ENCODE data around the gene CARD16. TPM values are rescaled to one million over a fixed set of nuclear protein-coding genes. Genes with fewer than 3 reads are reported as not detected.
A peak's percentile ranks its signal among the peaks of the same experiment; 100 is the strongest.
"Not testable (repeated sequence)": the region's sequence is repeated elsewhere in the genome, so short reads cannot be mapped to it uniquely, and the experiment has no call there.

CARD16 gene
- total RNA-seq, 1 donor from 2014 or later = 9.0 TPM

- DNase-seq; H3K27ac Mint-ChIP-seq; H3K9me3 Mint-ChIP-seq; H3K36me3 Mint-ChIP-seq (ENCODE audit: low read depth); H3K4me3 Mint-ChIP-seq; H3K27me3 Mint-ChIP-seq; intact Hi-C loops (cut with micrococcal nuclease): not testable (repeated sequence)
- peaks cover 18% of the 10 kb centered on the region for H3K4me1 Mint-ChIP-seq
These were observed 24.6 kb upstream of the CARD16 start for GRCh38 chr11:105069749-105070148.

- H3K36me3 Mint-ChIP-seq (ENCODE audit: low read depth); H3K4me3 Mint-ChIP-seq; DNase-seq; intact Hi-C loops (cut with micrococcal nuclease); H3K9me3 Mint-ChIP-seq; H3K27ac Mint-ChIP-seq; H3K4me1 Mint-ChIP-seq: not testable (repeated sequence)
- peaks cover 10% of the 10 kb centered on the region for H3K27me3 Mint-ChIP-seq
These were observed 18.3 kb upstream of the CARD16 start for GRCh38 chr11:105063245-105063941.

DNA sequence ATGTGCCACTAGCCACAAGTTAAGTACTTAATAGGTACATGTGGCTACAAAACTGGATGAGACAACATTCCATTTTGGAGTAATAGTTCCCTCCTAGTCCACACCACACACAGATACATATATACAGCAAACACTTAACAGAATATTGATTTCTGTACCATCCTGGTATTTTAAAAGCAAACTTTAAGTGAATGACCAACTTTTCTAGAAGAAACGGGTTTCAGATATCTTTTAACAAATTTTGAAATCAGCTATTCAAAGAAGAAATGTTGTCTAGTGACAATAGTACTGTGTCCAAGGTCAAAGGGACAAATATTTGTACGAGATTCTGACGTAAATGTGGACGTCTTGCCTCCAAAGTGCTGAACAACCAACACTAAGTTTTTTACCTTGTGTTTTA is 12.3 kb upstream of the CARD16 start:
- H3K27ac Mint-ChIP-seq = no peak overlapping the region
- intact Hi-C loops (cut with micrococcal nuclease) = no loop called here
- H3K4me3 Mint-ChIP-seq = no peak overlapping the region
- H3K27me3 Mint-ChIP-seq = peaks cover 17% of the 10 kb centered on the region
- H3K4me1 Mint-ChIP-seq = no peaks in the 10 kb centered on the region
- H3K36me3 Mint-ChIP-seq (ENCODE audit: low read depth) = peaks cover 2% of the 10 kb centered on the region
- no peak for DNase-seq
- H3K9me3 Mint-ChIP-seq = peaks cover 9% of the 10 kb centered on the region

- Mint-ChIP-seq H3K27me3 (peaks cover 12% of the 10 kb centered on the region), H3K4me1 (no peaks in the 10 kb centered on the region), H3K4me3 (no peak overlapping the region), H3K9me3 (peaks cover 7% of the 10 kb centered on the region), H3K36me3 (ENCODE audit: low read depth) (no peaks in the 10 kb centered on the region), H3K27ac (no peak overlapping the region)
- no peak for DNase-seq
- intact Hi-C loops (cut with micrococcal nuclease) = no loop called here
These were observed 11.3 kb upstream of the CARD16 start for GRCh38 chr11:105056446-105056845.

DNA sequence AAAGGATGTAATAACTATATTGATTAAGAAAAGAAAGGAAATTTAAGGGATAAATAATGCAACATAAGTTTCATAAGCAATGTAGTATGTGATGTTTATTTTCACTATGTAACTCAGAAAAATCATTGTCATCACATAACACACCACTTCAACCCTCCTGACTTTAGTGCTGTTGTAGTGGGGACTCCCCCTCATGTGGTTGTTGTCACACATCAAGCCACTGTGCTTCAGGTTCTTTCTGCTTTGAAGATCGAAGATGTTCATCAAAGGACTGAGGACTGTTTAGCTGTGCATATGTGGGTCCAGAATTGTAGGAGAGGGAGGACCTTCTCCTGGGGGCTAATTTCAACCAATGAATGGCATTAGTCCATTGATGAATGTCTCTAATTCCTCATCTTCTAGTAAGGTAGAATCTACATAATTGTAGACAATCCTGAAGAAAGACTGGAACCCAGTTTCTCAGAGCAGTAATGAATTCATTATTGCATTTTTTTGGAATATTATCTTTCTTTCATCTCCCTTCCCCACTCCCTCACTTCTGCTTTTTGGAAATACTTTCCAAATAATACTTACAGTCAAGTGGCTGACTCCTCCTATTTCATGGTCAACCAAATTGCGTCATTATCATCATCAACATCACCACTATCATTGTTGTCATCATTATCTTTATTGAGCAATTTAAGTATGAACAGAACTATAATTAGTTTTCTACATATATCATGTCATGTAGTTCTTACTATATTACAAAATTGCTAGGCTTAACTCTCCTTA is 9.8 kb upstream of the CARD16 start:
- H3K4me1 Mint-ChIP-seq = no peaks in the 10 kb centered on the region
- no peaks in the 10 kb centered on the region for H3K36me3 Mint-ChIP-seq (ENCODE audit: low read depth)
- no peak overlapping the region for H3K27ac Mint-ChIP-seq
- DNase-seq = no peak
- H3K27me3 Mint-ChIP-seq = peaks cover 8% of the 10 kb centered on the region
- H3K9me3 Mint-ChIP-seq = no peaks in the 10 kb centered on the region
- no peak overlapping the region for H3K4me3 Mint-ChIP-seq
- intact Hi-C loops (cut with micrococcal nuclease) = no loop called here

DNA sequence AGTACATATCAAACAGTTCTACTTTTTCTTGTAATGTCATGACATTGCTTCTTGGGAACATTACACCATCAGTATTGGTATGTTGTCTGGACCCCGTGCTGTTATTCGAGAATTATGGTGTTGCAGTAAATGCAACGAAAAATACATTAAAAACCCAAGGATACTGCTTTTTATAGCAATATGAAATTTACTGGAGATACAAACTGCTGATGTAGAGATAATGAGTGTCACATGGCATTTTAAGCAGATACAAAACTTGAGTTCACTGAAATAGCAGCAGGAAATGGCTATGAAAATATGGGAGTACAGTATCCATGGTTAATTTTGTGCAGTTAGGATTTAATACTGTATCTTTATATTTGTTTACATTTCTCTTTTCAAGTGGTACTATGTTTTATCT is 7.4 kb upstream of the CARD16 start:
- Mint-ChIP-seq H3K9me3 (peaks cover 11% of the 10 kb centered on the region), H3K36me3 (ENCODE audit: low read depth) (no peaks in the 10 kb centered on the region), H3K27ac (no peak overlapping the region), H3K4me3 (no peak overlapping the region), H3K27me3 (peaks cover 7% of the 10 kb centered on the region), H3K4me1 (no peaks in the 10 kb centered on the region)
- intact Hi-C loops (cut with micrococcal nuclease) = no loop called here
- no peak for DNase-seq

DNA sequence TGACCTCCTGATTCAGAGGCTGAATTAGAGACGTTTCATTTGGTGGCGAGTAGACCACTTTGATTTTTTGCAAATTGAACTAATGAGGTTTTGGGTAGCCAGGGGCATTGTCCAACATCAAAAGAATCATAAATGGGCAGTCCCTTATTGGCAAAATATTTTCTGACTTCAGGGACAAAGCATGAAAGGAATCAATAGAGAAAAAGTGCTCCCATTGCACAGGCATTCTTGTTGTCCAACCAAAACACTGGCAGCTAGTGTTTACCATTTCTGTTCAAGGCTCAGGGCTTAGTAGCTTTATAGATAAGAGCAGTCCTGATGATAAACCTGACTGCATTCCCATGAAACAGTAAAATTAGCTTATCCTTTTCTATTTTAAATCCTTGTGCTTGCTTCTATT is 6.4 kb upstream of the CARD16 start:
- Mint-ChIP-seq H3K4me3 (no peak overlapping the region), H3K27me3 (peaks cover 4% of the 10 kb centered on the region), H3K36me3 (ENCODE audit: low read depth) (no peaks in the 10 kb centered on the region), H3K4me1 (no peaks in the 10 kb centered on the region), H3K27ac (no peak overlapping the region), H3K9me3 (peaks cover 11% of the 10 kb centered on the region)
- intact Hi-C loops (cut with micrococcal nuclease) = no loop called here
- DNase-seq = no peak

- Mint-ChIP-seq H3K27ac (no peak overlapping the region), H3K27me3 (no peaks in the 10 kb centered on the region), H3K9me3 (peaks cover 11% of the 10 kb centered on the region), H3K36me3 (ENCODE audit: low read depth) (no peaks in the 10 kb centered on the region), H3K4me3 (no peak overlapping the region), H3K4me1 (peaks cover 13% of the 10 kb centered on the region)
- no peak for DNase-seq
- intact Hi-C loops (cut with micrococcal nuclease) = loop anchor here (5.0 kb wide), 2 partner anchors 53 to 342 kb away; no protein-coding TSS in a partner anchor
These were observed 4.3 kb upstream of the CARD16 start for GRCh38 chr11:105049481-105049880.

DNA sequence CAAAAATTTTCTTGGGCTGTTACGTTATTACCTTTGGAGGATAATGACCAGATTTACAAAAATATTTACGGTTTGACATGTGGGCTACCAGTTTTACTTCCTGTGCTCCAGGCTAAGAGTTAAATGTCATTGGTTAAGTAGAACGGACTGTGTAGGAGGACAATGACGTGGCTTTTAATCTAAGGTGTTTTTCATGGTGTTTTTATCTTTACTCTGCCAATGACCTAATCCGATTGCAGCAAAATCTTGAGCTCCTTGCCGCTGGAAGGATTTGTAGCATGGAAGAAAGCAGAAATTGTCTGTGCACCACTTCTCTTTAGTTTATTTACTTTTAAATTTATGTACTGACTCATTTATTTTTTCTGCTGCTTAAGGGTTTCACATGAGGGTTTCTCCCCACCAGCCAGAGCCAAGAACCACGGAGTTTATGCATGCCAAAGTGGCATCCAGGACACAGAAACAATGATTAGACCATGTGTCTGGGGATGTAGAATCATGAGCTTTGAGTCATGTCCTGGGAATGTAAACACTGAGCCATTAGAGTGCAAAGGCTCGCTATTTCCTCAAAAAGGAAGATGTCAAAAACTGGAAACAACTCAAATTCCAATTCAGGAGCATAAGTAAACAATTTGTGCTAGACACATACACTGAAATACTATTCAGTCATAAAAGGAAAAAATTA is 1.9 kb upstream of the CARD16 start:
- peaks cover 28% of the 10 kb centered on the region for H3K4me1 Mint-ChIP-seq
- intact Hi-C loops (cut with micrococcal nuclease) = loop anchor here (5.0 kb wide), 2 partner anchors 55 to 340 kb away; no protein-coding TSS in a partner anchor
- H3K9me3 Mint-ChIP-seq = peaks cover 11% of the 10 kb centered on the region
- H3K27ac Mint-ChIP-seq = no peak overlapping the region
- no peaks in the 10 kb centered on the region for H3K36me3 Mint-ChIP-seq (ENCODE audit: low read depth)
- no peak for DNase-seq
- H3K27me3 Mint-ChIP-seq = no peaks in the 10 kb centered on the region
- no peak overlapping the region for H3K4me3 Mint-ChIP-seq

- Mint-ChIP-seq H3K27me3 (no peaks in the 10 kb centered on the region), H3K27ac (peak overlapping the region; percentile 45), H3K4me1 (peaks cover 33% of the 10 kb centered on the region), H3K4me3 (peak overlapping the region; percentile 56), H3K36me3 (ENCODE audit: low read depth) (peaks cover 9% of the 10 kb centered on the region), H3K9me3 (peaks cover 11% of the 10 kb centered on the region)
- intact Hi-C loops (cut with micrococcal nuclease) = loop anchor here (5.0 kb wide), 2 partner anchors 57 to 338 kb away; no protein-coding TSS in a partner anchor
- no peak for DNase-seq
These were observed 651 bp upstream of the CARD16 start for GRCh38 chr11:105045676-105046296.

- H3K27me3 Mint-ChIP-seq = no peaks in the 10 kb centered on the region
- H3K4me1 Mint-ChIP-seq = peaks cover 38% of the 10 kb centered on the region
- H3K4me3 Mint-ChIP-seq = no peak overlapping the region
- intact Hi-C loops (cut with micrococcal nuclease) = loop anchor here (5.0 kb wide), 2 partner anchors 35 to 75 kb away; partner anchors contain the start of gene CASP4
- no peak overlapping the region for H3K27ac Mint-ChIP-seq
- DNase-seq = no peak
- H3K9me3 Mint-ChIP-seq = peaks cover 4% of the 10 kb centered on the region
- H3K36me3 Mint-ChIP-seq (ENCODE audit: low read depth) = peaks cover 35% of the 10 kb centered on the region
These were observed 3.0 kb downstream of the CARD16 start for GRCh38 chr11:105042178-105042577.

DNA sequence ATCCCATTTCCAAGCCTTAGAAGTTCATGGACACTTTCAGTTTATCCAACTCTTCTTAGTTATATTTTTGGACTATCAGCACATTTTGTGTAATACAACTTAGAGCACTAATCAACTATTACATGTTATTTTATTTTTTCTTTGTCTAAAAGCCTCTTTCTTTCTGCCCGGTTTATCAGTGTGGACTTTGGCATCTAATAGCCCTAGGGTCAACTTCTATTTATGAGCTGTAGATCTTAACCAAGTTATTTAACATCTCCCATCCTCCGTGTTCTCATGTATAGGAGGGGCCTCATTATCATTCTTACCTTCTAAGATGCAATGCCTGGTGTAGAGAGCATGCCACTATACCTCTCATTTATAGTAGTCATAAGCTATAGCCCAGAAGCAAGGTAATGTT is 4.4 kb downstream of the CARD16 start:
- Mint-ChIP-seq H3K4me3 (no peak overlapping the region), H3K27ac (no peak overlapping the region), H3K9me3 (peaks cover 10% of the 10 kb centered on the region), H3K4me1 (peaks cover 40% of the 10 kb centered on the region), H3K27me3 (no peaks in the 10 kb centered on the region), H3K36me3 (ENCODE audit: low read depth) (peaks cover 44% of the 10 kb centered on the region)
- intact Hi-C loops (cut with micrococcal nuclease) = loop anchor here (5.0 kb wide), 2 partner anchors 37 to 73 kb away; partner anchors contain the start of gene CASP4
- DNase-seq = no peak

DNA sequence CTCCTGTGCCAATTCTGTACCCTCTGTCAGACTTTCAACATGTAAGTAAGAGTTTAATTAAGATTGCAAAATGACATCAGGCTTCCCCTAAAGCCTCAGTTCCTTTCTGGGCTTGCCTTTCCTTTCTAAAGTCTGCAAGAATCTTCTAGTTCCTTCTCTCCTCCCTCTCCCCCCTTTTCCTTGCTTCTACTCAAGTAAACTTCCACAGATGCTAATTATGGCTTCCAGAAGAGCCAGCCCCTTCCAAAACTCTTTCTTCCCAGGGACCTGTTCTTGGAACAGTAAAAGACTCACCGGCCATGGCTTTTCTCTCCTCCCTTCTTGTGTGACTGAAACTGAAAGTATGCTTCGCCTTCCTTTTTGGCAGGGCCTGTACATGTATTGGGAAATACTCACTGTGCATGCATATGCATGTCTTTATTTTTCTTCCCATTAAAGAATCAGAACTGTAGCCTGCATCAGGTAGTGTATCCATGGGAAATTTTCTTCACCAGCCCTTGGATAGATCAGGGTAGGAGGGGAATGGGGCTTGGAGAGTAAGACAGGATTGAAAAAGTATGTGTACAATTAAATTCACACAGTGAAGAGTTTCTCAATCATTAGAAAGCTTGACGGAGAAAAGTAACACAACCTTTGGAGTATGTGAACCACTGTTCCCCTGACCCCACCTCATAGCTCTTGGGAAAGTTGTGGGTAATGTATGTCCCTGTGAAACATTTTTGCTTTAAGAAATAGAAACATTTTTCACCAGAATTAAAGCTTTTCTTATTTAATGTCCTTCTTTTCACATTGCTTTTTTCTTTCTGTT is 10.1 kb downstream of the CARD16 start, which contains the start of gene CASP1:
TSS of gene CASP1 (minus strand) at position 332 of the 808 bp plus-strand sequence. CDS start at position 301, 31 bp downstream.
- Mint-ChIP-seq H3K27ac (peak within 1 kb of the TSS; percentile 91), H3K4me3 (peak within 1 kb of the TSS; percentile 88), H3K9me3 (peaks cover 10% of the 10 kb centered on the region), H3K4me1 (peaks cover 38% of the 10 kb centered on the region), H3K27me3 (no peaks in the 10 kb centered on the region), H3K36me3 (ENCODE audit: low read depth) (peaks cover 50% of the 10 kb centered on the region)
- intact Hi-C loops (cut with micrococcal nuclease) = loop anchor here (1.0 kb wide), 1 partner anchor 8 kb away; no protein-coding TSS in a partner anchor
- peak; percentile 83 for DNase-seq

Measured in activated CD4-positive, alpha-beta T cell treated with anti-CD3 and anti-CD28 coated beads, Interleukin-2, amount 10 ng/mL, durations not matched to agents 24 days and 14 days (primary cell).